Activated naive CD8-positive, alpha-beta T cell treated with anti-CD3 and anti-CD28 coated beads, Interleukin-2, amount 50 U/mL, for 16 hours (primary cell): ENCODE measurements around the gene DMC1.
"Not testable (repeated sequence)": the region's sequence is repeated elsewhere in the genome, so short reads cannot be mapped to it uniquely, and the experiment has no call there.

Experiments
- DNase-seq: peaks from one replicate; pipeline ENCODE4 v3.0.0-alpha.2; 2020; ENCODE audit warnings: low read depth, low spot score

The DMC1 gene

DNA sequence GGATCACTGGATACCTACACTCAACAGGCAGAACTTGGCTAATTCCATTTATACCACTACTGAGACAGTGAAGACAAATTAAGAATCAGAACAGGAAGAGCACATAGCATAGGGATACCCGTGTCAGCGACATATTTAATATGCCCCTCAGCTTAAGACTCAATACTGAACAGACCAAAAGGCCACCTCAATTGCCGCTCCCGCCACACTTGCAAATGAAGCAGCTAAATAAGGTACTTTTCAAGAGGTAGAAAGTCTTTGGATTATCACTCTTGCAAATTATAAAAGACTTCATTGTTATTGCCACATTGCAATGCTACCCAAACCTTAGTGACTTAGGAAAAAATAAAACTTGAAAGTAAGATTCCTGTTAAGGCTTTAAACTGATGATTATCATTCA is 67.0 kb downstream of the DMC1 start:
- DNase-seq = no peak

DNA sequence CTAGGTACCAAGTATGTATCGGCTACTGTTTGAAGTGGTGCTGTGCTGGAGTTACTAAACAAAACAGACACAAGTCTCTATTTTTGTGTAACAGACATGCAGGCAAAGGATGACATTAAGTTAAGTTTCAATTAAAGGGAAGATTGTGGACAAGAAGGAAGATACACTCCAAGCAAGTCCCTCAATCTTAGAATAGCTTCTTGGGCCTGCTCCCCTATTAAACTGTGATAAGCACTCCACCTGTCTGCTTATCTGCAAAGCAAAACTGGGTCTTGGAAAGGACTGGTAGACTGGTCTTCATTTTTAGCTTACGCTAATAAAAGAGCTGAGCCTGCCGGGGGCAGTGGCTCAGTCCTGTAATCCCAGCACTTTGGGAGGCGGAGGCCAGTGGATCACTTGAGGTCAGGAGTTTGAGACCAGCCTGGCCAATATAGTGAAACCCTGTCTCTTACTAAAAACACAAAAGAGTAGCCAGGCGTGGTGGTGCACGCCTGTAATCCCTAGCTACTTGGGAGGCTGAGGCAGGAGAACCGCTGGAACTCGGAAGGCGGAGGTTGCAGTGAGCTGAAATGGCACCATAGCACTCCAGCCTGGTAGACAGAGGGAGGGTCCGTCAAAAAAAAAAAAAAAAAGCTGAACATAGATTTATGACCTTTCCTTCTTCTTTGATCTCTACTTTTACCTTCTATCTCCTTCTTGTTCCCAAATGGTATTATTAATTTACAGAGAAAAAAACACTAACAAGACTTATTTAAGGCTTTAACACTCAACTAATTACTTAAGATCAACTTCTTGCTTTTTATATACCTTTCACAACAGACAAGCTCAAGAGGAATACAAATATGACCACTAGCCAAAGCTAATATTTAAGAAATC is 67.9 kb downstream of the DMC1 start:
- no peak for DNase-seq

DNA sequence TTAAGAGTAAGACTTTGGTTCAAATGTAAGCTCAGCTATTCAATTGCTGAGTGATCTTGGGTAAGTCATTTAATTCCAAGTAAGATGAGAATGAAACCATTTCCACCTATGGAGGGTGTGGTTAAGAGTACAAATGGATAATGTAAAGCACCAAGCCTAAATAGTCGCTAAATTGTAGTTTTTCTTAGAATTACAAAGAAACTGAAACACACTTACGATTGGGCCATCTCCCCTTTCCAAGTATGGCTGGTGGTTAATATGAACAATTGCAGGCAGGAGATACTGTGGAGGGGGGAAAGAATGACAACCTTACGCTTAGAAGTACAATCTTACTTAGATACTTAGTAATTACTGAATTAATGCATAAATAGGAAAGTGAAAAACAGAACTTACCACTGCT is 72.1 kb downstream of the DMC1 start:
- no peak for DNase-seq

DNA sequence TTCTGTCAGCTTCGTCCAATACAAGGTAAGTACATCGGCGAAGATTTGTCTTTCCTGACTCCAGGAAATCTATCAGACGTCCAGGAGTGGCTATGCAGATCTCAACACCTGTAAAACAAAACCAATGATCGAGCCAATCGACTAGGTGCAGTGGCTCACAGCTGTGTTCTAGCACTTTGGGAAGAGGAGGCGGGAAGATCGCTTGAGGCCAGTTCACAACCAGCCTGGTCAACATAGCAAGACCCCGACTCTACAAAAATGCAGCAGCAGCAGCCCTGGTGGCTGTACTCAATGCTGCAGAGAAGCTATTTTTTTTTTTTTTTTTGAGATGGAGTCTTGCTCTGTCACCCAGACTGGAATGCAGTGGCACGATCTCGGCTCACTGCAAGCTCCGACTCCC is 75.0 kb downstream of the DMC1 start:
- DNase-seq = no peak

DNA sequence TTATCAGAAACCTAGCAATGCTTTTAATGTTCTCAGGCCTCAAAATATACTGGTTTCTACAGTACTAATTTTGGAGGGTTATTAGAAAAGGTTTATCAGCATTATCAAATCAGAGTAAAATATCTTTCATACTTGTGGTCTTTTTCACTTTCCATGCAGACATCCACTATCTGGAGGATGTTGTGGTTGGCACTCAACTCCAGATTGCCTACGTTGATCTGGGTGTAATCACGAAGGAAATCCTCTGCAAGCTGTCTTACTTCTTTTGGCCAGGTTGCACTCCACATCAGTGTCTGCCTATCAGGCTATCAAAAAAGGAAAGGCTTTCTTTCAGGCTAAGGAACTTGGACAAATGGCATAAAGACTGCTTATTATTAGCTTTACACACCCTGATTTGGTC is 75.5 kb downstream of the DMC1 start:
- no peak for DNase-seq

DNA sequence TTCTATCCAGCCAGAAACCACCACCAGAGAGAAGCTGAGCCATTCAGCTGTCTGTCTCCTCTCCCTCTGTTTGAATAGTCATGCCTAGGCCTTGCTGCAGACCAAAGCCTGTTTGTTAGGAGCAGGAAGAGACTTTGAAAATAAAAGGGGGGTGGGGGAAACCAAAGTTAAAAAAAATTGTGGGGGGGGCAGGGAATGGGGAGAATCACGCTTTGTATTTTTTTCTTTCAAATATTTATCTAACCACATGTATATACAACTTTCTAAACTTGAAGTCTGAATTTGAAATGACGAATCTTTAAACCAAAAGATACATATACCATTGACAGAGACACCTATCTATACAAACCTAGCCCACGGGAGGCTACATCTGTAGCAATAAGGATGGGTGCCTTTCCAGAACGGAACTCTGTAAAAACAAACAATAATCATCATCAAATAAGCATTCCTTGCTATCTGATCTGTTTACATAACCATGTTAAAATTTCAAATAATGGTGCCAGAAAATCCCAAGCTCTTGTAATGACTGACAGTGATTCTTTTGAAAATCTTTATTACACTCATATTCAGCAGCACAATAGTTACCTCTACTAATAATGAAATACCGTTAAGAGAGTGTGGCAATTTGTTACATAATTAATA is 78.2 kb downstream of the DMC1 start:
- no peak for DNase-seq

DNA sequence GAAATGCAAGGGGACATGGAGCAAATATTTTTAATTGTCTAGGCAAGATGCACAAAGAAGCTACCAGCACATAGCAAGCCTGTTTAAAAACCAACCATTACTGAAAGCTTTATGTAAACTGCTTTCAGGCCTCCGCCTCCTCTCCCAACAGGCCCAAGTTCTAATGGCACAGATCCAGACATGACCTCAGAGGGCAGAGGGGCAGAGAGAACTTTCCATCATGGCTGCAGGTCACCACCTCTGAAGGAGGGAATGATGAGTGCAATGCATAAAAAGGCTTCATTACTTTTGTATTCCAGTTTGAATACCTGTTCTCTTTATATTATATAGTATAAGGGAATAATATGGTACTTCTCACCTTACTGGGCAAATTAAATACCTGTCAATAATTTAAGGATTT is 79.1 kb downstream of the DMC1 start:
- DNase-seq = no peak

DNA sequence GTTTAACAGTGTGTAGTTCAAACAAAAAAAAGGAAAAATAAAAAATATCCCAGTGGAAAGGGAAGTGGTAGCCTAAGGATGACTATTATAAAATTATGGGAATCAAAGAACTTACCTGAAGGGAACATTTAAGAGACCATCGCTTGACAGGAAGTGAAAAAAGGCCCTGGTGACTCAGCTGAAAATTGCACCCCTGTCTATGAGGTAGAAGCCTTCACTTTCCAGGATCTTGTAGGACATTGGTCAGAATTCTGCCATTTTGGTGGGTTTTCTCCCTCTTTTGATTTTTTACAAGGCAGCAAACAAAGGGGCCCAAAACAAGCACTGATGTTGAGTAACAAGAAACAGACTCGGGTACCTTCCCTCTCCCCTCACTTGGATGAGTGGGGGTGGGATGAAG is 79.5 kb downstream of the DMC1 start:
- no peak for DNase-seq

DNA sequence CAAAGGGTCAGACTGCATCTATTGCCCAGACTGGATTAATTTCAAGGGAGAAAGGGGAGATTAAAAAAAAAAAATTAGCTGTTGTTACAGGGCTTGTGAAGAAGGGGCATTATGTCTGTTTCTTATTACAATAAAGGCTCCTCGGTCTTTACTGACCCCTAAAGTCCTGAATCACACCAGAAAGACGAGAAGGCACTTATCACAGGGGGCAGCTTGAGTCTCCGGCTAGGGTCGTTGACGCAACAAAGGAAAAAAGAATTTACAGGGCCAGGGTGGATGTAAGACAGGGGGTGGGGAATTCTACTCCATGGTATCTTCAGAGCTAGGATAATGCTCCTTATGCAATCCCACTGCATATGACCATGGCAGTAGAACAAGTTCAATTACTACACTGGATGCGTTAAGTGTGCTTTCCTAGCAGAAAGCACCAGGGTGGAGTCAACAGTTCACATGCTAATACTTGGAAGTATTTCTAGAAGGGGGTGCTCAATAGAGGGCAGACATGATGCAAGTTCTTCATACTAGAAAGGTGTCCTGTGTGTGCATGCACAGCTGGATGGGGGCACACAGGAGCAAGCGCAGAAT is 80.3 kb downstream of the DMC1 start:
- DNase-seq = no peak

DNA sequence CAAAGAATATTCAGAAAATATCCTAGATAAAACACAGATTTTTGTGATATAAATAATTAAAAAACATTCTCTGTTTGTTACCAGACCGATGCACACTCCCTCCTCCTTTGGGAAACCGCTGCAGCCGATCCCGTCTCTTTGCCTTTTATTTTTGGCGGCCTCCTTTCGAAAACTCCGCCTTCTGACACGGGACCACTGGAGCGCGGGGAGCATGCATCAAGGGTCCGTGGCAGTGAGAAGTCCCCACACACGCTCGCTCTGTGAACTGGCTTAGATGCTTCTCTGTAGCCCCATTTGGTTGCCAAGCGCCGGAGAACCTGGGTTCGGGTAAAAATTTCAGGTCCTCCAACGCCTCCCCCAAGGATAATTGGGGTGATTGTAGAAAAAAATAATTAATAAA is 80.8 kb downstream of the DMC1 start:
- DNase-seq = no peak

DNA sequence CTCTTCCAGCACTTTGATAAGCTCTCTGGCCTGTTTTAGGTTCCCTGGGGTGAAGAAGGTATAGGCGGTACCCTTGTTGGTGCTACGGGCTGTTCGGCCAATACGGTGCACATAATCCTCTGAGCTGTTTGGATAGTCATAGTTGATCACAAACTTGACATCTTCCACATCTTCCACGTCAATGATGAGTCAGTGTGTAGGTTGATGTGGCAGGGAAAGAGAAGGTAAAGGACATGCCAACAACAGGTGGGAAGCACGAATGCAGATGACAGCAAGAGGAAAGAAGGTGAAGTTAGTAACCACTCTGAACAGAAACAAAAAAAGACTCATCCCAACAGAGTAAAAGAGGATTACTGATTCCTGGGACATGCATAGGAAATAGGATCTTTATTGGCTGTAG is 82.0 kb downstream of the DMC1 start:
- DNase-seq = no peak

DNA sequence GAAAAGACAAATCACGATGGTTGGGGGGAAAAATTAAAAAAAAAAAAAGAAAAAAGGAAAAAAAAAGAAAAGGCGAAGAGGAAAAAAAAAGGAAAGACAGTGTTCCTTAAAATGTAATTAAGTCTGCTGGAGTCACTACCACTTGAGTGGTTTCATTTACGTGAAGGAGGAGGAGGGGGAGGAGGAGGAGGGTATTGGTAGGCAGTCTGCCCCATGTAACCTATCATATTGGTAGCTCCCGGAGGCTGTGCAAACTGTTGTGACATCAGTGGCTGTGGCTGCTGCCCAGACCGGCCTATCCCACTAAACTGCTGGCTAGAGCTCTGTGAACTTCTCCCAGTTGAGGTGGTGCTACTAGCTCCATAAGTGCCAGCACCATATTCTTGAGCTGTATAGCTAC is 84.2 kb downstream of the DMC1 start:
- DNase-seq = no peak

DNA sequence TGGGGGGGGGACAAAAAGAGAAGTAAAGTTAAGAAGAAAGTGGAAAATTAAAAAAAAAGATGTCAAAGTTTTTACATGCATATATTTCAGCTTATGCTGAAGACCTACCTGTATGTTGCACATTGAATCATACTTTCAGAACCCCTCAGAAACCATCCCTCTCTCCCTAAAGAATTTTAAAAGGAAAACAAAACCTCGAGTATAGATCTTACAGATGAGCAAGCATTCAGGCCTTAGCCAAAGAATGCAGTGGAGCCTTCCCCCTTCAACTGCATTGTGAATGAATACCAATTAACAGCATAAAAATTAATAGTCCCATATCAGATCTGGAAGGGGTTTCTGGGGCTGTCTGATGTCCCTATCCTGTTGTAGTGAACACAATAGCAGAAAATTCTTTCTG is 85.7 kb downstream of the DMC1 start:
- no peak for DNase-seq

DNA sequence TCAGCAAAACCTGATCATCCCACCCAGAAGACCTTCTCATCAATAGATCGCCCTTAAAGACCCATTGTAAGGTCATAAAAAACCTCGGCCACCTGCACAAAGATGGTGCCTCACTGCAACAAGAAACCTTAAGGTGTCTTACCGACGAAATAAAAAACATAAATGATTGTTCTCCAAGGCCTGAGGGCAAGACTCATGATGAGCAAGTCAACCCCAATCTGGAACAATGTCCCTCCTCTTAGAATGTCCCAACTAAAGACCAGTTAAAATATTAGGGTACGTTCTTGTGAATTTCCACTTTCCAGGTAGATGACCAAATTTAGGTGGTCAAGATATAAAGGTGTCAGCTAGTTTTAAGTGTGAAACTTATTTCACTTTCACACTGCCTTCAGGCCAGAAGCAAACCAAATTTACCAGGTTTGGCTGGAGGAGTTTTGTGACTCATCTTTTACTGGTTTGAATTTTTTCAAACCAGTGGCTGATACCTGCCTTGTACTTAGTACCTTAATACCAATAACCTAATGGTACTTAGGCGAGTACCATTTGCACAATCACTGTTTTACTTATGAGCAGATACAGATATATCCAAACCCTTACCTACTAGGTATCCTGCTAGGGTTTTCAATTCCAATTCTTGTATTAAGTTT is 87.2 kb downstream of the DMC1 start:
- no peak for DNase-seq

DNA sequence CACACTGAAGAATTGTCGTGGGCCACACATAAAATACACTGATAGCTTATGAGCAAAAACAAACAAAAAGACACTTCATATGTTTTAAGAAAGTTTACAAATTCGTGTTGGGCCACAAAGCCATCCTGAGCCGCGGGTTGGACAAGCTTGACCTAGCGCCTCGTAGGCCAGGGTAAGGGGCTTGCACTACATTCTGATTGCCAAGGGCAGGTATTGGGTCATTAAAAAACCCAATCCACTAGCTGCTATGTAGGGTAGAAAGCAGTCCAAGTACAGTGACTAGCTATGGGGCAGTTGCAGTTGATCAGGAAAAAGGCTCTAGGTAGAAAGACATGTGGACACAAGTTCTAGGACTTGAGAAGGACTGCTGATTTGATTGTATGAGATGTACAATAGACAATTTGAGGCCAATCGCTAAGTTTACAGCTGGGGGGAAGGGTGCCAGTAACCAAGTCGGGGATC is 88.1 kb downstream of the DMC1 start:
- DNase-seq = no peak

DNA sequence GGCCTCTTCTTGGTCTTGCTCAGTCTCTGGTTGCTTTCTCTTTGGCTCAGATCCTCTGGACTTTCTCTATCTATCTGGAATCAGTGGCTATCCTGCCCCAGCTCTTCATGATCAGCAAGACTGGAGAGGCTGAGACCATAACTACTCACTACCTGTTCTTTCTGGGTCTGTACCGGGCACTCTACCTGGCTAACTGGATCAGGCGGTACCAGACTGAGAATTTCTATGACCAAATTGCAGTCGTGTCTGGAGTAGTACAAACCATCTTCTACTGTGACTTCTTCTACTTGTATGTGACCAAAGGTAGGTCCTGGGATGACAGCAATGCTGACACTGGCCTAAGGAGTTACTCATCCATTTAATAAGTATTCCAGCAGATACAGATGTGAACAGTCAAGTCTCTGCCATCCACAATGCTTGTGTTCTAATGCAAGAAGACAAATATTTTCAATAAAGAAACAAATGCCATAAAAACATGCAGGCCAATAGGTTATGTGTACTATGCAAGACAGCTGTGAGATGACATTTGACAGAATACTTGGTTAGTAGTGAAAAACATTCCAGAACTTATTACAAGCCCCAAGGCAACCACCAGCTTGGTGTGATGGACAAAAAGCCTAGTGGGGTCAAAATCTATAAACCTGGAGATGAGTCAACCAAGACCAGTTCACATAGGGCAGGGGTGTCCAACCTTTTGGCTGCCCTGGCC is 88.7 kb downstream of the DMC1 start:
- no peak for DNase-seq

DNA sequence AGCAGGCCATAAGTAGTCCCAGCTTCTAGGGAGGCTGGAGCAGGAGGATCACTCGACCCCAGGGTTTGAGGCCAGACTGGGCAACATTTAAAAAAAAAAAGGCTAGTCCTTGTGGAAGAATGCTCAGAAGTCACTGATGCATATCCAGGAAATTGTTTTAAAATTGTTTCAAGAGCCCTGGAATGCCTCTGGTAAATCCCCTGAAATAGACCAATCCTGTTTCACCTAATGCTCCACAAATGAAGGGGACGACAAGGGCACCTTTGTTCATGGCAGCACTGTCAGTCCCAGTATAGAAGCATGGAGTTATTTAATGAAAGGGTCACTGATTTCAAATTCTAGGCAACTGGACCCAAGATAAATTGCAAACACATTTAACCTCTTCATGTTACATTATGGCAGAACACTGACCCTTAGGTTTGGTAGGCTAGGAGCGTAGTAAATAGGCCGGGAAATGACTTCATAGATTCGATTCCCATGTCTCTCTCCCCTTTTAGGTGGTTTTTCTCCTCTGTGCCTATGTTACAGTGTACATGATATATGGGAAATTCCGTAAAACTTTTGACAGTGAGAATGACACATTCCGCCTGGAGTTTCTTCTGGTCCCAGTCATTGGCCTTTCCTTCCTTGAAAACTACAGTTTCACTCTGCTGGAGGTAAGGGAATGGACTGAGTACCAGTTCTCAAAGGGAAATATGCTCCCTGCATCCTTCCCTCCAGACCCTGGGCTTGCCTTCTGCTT is 90.7 kb downstream of the DMC1 start:
- no peak for DNase-seq

DNA sequence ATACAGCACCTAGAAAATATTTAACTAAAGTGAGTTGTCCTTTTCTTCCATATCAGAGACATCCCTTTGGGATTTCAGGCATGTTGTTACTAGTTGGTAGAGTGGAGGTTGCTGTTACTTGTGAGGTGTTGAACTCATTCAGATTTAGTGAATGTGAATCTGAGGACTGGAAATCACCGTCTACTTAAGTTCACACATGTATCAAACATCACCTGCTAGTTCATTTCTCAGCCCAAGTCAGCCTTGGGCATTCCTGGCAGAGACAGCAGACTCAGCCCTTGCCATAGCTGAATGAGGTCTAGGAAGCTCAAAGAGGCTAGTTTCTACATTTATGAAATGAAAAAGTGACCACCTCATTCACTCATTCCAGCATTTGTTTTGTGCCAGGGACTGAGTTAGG is 92.4 kb downstream of the DMC1 start:
- no peak for DNase-seq

DNA sequence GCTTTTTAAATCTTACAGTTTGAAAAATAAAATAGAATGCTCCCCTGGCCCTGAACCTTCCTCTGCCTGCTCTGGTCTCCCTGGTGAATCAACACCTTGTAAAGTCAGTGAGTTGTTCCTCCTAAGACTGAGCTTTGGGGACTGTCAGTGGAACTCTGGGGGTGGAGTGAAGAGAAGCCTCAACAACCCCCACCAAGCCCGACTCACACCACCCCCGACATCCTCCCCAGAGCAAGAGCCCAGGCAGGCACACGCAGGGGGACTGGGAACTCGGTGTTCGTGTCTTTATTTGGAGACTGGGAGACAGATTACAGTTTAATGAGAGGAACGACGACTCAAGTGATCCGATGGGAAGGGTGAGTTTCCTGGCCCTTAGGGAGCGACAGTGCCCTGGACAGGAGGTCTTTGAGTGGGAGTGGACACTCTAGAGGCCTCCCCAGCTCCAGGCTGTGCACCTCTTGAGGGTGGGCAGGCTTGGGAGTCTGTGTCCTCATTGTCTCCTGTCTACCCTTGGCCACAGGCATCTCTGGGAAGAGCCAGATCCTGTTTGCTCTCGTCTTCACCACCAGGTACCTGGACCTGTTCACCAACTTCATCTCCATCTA is 95.9 kb downstream of the DMC1 start:
- DNase-seq = no peak

DNA sequence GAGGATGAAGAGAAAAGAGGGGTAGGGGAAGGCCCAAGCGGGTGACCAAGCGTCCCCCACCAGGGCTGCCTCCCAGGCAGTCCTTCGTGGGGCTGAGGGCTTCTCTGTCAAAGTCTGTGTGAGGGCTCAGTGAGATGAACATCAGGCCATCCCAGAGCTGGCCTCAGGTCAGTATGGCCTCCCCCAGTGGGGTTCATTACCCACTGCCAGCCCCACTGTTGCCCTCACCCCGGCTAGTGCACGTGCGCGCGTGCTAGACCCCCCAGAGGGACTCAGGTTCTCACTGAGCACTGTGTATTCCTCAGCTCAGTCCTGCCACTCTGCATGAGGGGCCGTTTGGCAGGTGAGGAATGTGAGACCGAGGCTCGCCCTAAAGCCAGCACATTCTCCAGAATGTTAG is 98.7 kb downstream of the DMC1 start:
- no peak for DNase-seq

DNA sequence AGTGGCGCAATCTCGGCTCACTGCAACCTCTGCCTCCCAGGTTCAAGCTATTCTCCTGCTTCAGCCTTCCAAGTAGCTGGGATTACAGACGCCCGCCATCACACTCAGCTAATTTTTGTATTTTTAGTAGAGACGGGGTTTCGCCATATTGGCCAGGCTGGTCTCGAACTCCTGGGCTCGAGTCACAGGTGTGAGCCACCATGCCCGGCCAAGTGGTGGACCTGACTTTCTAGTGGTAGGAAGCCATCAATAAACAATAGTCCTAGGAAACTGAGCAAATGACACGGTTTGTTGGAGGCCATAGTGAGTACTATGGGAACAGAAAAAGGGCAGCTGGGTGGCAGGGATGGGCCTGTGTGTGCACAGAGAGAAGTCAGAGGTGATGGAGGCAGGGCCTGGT is 99.8 kb downstream of the DMC1 start:
- DNase-seq = not testable (repeated sequence)
